ENCODE measurements around the gene DDX23. TPM values are rescaled to one million over a fixed set of nuclear protein-coding genes. Genes with fewer than 3 reads are reported as not detected.
A peak's percentile ranks its signal among the peaks of the same experiment; 100 is the strongest.
"Not testable (repeated sequence)": the region's sequence is repeated elsewhere in the genome, so short reads cannot be mapped to it uniquely, and the experiment has no call there.

The DDX23 gene
- total and polyA plus RNA-seq, 3 experiments from 2014 or later, result 51.0 to 148 (median 147) TPM

DNA sequence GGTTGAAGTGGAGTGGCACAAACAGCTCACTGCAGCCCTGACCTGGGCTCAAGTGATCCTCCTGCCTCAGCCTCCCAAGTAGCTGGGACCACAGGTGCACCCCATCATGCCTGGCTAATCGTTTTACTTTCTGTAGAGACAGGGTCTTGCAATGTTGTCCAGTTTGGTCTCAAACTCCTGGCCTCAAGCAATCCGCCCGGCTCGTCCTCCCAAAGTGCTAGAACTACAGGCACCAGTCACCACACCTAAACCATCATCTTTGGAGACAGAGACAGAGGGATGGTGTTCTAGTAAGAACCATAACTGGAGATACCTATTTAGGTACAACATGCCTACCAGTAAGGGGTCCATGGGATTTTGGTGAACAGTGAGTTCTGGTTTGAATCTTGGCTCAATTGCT lies 2.5 kb upstream of the DDX23 start:
- Mint-ChIP-seq H3K27ac (no peak overlapping the region), H3K36me3 (peaks cover 0 to 25% (median 1%) of the 10 kb centered on the region in 3 donors), H3K9me3 (no peaks in the 10 kb centered on the region), H3K27me3 (peaks cover 0 to 4% of the 10 kb centered on the region in 2 donors), H3K4me1 (peaks cover 31 to 35% (median 34%) of the 10 kb centered on the region in 3 donors), H3K4me3 (peak overlapping the region in 1 of 7 donors; percentile 18)
- CTCF ChIA-PET, result interaction anchor here (2.9 to 5.2 kb wide), 6 partner anchors 7 to 134 kb away, joined by 15 to 124 read pairs (median 40); partner anchors contain the start of genes FKBP11 and WNT1
- Histone ChIP-seq H3K27me3 (ENCODE audit: insufficient read depth, low read length, poor library complexity, severe bottlenecking) (no peaks in the 10 kb centered on the region), H3K36me3 (ENCODE audit: insufficient read depth, low read length) (no peaks in the 10 kb centered on the region), H3K4me3 (ENCODE audit: low read length) (no peak overlapping the region), H3K4me1 (ENCODE audit: insufficient read depth, low read length) (peaks cover 24% of the 10 kb centered on the region), H3K9me3 (ENCODE audit: low read length) (no peaks in the 10 kb centered on the region), H3K27ac (ENCODE audit: low read depth, low read length) (no peak overlapping the region)
- no peak for DNase-seq
- POLR2A ChIA-PET, result interaction anchor here (3.0 kb wide), 1 partner anchor 37 kb away, joined by 22 read pairs; no protein-coding TSS in a partner anchor

DNA sequence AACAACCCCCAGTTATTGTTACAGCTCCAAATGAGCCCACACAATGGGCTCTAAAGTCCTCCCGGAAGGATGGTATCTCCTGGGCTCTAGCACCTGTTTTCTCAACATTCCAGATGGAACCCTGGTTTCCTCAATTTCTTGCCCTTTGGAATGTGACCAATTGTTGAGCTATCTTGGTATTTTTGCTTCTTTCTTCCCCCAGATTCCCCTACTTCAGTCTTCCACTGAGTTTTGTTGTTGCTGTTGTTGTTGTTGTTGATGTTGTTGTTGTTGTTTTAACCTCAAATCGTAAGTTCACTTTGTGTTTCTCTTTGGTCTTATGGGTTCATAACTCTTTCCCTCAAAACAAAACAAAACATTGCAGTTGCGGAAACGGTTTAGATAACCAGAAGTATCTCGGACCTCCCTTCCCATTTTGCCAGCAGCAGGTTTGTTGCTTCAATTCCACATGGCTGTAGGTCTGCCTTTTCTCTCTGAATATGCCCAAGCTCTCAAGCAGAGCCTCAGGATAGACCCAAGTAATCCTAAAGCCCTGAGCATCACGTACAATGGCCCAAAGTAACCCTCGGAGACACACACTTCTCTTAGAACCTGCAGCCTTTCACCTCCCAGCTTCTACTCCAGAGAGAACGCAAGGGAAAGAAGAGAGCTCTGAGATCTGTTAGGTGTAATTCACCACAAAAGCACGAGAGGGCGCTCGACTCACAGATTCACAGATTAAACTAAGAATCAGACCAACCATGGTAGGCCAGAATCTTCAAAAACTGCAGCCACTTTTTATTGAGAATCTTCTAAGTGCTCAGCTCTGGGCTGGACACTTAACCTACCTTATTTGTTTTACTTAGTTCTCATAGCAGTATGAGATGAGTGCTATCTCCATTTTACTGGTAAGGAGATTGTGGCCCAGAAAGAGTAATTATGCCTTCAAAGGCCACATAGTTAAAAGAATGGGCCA lies 1.0 kb upstream of the DDX23 start:
- ChIA-PET POLR2A (interaction anchor here (0.6 to 3.0 kb wide), 18 partner anchors 9 to 470 kb away, joined by 3 to 22 read pairs (median 6); partner anchors contain the start of genes ARF3, FKBP11, RND1 and TROAP), CTCF (interaction anchor here (0.6 to 5.2 kb wide), 52 partner anchors 9 to 990 kb away, joined by 3 to 124 read pairs (median 4); partner anchors contain the start of genes ARF3, DDN, FKBP11 and RND1)
- Mint-ChIP-seq H3K4me3 (peak overlapping the region; percentile 89 to 99 (median 97)), H3K4me1 (peaks cover 34 to 40% (median 39%) of the 10 kb centered on the region in 3 donors), H3K27ac (peak overlapping the region; percentile 91 to 99 (median 96)), H3K9me3 (no peaks in the 10 kb centered on the region), H3K27me3 (peaks cover 0 to 4% of the 10 kb centered on the region in 2 donors), H3K36me3 (peaks cover 3 to 28% (median 3%) of the 10 kb centered on the region in 3 donors)
- peak overlapping the region; percentile 87 for H3K4me3 ChIP-seq (ENCODE audit: low read length)
- H3K4me1 ChIP-seq (ENCODE audit: insufficient read depth, low read length), result peaks cover 27% of the 10 kb centered on the region
- no peaks in the 10 kb centered on the region for H3K36me3 ChIP-seq (ENCODE audit: insufficient read depth, low read length)
- peak overlapping the region; percentile 98 for H3K27ac ChIP-seq (ENCODE audit: low read depth, low read length)
- no peaks in the 10 kb centered on the region for H3K9me3 ChIP-seq (ENCODE audit: low read length)
- peak; percentile 79 to 90 (median 84) for DNase-seq
- H3K27me3 ChIP-seq (ENCODE audit: insufficient read depth, low read length, poor library complexity, severe bottlenecking), result no peaks in the 10 kb centered on the region

DNA sequence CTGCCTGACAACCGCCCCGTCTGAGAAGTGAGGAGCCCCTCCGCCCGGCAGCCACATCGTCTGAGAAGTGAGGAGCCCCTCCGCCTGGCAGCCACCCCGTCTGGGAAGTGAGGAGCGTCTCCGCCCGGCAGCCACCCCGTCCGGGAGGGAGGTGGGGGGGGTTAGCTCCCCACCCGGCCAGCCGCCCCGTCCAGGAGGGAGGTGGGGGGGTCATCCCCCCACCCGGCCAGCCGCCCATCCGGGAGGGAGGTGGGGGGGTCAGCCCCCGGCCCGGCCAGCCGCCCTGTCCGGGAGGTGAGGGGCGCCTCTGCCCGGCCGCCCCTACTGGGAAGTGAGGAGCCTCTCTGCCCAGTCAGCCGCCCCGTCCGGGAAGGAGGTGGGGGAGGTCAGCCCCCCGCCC lies 9.9 kb downstream of the DDX23 start:
- H3K4me1 ChIP-seq (ENCODE audit: insufficient read depth, low read length); POLR2A ChIA-PET; H3K27me3 Mint-ChIP-seq; H3K9me3 Mint-ChIP-seq; H3K27me3 ChIP-seq (ENCODE audit: insufficient read depth, low read length, poor library complexity, severe bottlenecking); H3K27ac ChIP-seq (ENCODE audit: low read depth, low read length); CTCF ChIA-PET; H3K4me3 ChIP-seq (ENCODE audit: low read length); H3K4me1 Mint-ChIP-seq; H3K4me3 Mint-ChIP-seq; DNase-seq; H3K9me3 ChIP-seq (ENCODE audit: low read length): not testable (repeated sequence)
- H3K36me3 Mint-ChIP-seq, result peaks cover 3 to 69% (median 21%) of the 10 kb centered on the region in 3 donors
- H3K27ac Mint-ChIP-seq, result peak overlapping the region in 1 of 8 donors; percentile 32
- peaks cover 41% of the 10 kb centered on the region for H3K36me3 ChIP-seq (ENCODE audit: insufficient read depth, low read length)

DNA sequence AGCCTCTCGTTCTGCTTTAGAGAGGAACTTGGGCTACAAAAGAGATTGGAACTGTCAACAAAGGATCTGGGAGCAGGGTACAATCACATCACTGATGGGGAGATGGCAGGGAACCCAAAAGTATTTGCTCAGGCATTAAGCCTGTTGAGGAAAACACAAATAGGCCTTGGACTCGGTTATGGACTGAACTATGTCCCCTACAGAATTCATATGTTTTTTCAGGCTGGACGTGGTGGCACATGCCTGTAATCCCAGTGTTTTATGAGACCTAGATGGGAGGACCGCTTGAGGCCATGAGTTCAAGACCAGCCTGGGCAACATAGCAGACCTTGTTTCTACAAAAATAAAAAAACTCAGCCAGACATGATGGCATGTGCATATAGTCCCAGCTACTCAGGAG lies 13.9 kb downstream of the DDX23 start:
- Histone ChIP-seq H3K4me3 (ENCODE audit: low read length) (no peak overlapping the region), H3K4me1 (ENCODE audit: insufficient read depth, low read length) (no peaks in the 10 kb centered on the region), H3K27me3 (ENCODE audit: insufficient read depth, low read length, poor library complexity, severe bottlenecking) (no peaks in the 10 kb centered on the region), H3K36me3 (ENCODE audit: insufficient read depth, low read length) (peaks cover 48% of the 10 kb centered on the region), H3K27ac (ENCODE audit: low read depth, low read length) (no peak overlapping the region), H3K9me3 (ENCODE audit: low read length) (no peaks in the 10 kb centered on the region)
- H3K27ac Mint-ChIP-seq, result peak overlapping the region in 1 of 8 donors; percentile 21
- H3K4me1 Mint-ChIP-seq, result no peaks in the 10 kb centered on the region
- peaks cover 5 to 74% (median 32%) of the 10 kb centered on the region in 3 donors for H3K36me3 Mint-ChIP-seq
- no peaks in the 10 kb centered on the region for H3K9me3 Mint-ChIP-seq
- no peak overlapping the region for H3K4me3 Mint-ChIP-seq
- H3K27me3 Mint-ChIP-seq, result no peaks in the 10 kb centered on the region
- ChIA-PET POLR2A (no interaction called here), CTCF (no interaction called here)
- no peak for DNase-seq

DNA sequence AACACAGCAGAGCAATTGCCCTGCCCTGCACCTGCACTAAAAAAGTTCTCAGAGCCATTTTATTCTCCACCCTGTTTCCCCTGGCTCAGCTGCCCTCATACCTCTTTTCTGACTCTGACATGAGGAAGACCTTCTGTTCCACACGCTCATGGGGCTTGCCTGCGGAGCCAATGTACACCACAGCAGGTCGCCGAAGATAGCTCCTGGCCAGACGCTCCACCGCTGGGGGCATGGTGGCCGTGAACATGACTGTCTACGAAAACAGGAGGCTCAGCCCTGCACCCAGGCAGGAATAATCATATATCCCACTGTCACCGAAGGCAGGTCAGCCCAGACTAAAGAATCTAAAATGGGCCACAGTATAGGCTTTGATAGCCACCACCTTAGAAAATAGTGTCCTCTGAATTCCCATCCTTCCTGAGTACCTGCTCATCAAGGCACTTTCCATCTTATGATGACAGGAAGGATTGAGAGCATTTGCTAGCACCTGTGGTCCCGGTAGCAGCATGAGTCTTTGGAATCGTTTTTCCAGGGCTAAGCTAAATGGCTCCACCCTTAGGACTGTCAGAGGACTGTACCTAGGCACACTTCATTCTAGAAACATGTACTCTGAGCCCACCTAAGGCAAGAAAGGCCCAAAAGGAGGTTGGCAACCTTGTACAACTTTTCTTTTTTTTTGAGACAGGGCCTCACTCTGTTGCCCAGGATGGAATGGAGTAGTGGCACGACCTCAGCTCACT lies 19.5 kb downstream of the DDX23 start:
- H3K27me3 ChIP-seq (ENCODE audit: insufficient read depth, low read length, poor library complexity, severe bottlenecking), result no peaks in the 10 kb centered on the region

DNA sequence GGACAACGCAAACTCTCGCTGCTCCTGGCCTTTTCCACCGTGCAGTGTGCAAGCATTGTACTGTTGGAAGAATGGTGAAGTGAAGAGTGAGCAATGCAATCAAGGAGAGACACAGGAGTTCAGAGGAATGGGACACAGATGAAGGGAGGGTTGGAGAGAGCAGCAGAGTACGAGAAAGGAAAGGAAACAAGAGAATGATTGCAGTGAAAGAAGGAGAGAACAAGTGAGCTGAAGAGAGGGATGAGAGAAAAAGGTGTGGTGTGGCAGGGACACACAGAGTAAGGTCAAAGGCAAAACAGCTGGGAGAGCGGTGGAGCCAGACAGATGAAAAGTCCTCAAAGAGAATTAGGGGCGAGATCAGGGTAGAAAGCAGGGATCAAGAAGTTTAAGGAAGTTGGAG lies 20.7 kb downstream of the DDX23 start:
- POLR2A ChIA-PET, result no interaction called here
- Histone ChIP-seq H3K27me3 (ENCODE audit: insufficient read depth, low read length, poor library complexity, severe bottlenecking) (no peaks in the 10 kb centered on the region), H3K4me1 (ENCODE audit: insufficient read depth, low read length) (no peaks in the 10 kb centered on the region), H3K27ac (ENCODE audit: low read depth, low read length) (no peak overlapping the region), H3K4me3 (ENCODE audit: low read length) (no peak overlapping the region), H3K36me3 (ENCODE audit: insufficient read depth, low read length) (peaks cover 58% of the 10 kb centered on the region), H3K9me3 (ENCODE audit: low read length) (no peaks in the 10 kb centered on the region)
- peaks cover 5 to 79% (median 20%) of the 10 kb centered on the region in 3 donors for H3K36me3 Mint-ChIP-seq
- CTCF ChIA-PET, result interaction anchor here (1.6 kb wide), 2 partner anchors 17 to 21 kb away, joined by 4 to 5 read pairs; partner anchors contain the start of gene DDX23
- H3K27ac Mint-ChIP-seq, result peak overlapping the region in 3 of 8 donors; percentile 4 to 58 (median 13)
- no peaks in the 10 kb centered on the region for H3K27me3 Mint-ChIP-seq
- no peak overlapping the region for H3K4me3 Mint-ChIP-seq
- no peaks in the 10 kb centered on the region for H3K9me3 Mint-ChIP-seq
- peaks cover 0 to 4% (median 2%) of the 10 kb centered on the region in 3 donors for H3K4me1 Mint-ChIP-seq
- no peak for DNase-seq

More for the DNA sequence above, 19.5 kb downstream of the DDX23 start:
- peaks cover 70% of the 10 kb centered on the region for H3K36me3 ChIP-seq (ENCODE audit: insufficient read depth, low read length)
- DNase-seq, result no peak
- Mint-ChIP-seq H3K27ac (peak overlapping the region in 1 of 8 donors; percentile 47), H3K27me3 (no peaks in the 10 kb centered on the region), H3K4me3 (no peak overlapping the region), H3K4me1 (peaks cover 0 to 4% (median 2%) of the 10 kb centered on the region in 3 donors), H3K9me3 (no peaks in the 10 kb centered on the region), H3K36me3 (peaks cover 5 to 89% (median 24%) of the 10 kb centered on the region in 3 donors)
- no peaks in the 10 kb centered on the region for H3K4me1 ChIP-seq (ENCODE audit: insufficient read depth, low read length)
- no peak overlapping the region for H3K27ac ChIP-seq (ENCODE audit: low read depth, low read length)
- H3K4me3 ChIP-seq (ENCODE audit: low read length), result no peak overlapping the region
- POLR2A ChIA-PET, result interaction anchor here (0.6 kb wide), 1 partner anchor 40 kb away, joined by 5 read pairs; no protein-coding TSS in a partner anchor
- CTCF ChIA-PET, result interaction anchor here (1.6 kb wide), 2 partner anchors 18 to 19 kb away, joined by 4 to 5 read pairs; partner anchors contain the start of gene DDX23
- H3K9me3 ChIP-seq (ENCODE audit: low read length), result no peaks in the 10 kb centered on the region

DNA sequence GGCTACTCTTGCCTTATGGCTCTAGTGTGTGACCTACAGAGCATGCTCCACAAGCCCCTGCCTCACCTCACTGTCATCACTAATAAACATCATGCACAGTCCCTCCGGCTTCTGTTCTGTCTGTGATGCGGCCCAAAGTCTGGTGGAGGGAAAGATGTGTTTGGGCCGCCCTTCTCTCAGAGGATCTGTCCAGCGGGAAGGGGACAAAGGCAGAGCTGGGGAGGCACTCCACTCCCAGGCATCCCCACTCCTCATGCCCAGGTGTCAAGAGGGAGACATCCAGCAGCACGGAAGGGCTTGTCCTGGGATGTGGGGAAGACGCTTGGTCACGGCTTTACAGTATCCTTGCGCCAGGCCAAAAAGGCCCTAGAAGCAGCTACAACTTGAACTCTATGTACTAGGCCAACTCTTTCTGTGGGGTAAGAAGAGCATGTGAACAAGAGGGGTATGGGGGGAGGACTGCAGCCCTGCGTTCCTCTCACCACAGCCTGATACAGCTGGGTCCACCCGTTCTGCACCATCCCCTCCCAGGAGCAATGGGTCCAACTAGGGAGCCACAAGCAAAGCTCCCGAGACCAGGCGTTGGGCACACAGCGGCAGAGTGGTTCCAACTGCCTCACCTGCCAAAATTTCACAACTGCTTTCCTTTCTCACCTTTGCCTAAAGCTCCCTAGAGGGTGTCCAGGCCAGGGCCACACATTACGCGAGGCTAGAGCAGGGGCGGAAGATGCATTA lies 23.0 kb downstream of the DDX23 start:
- peaks cover under 1 to 61% (median 12%) of the 10 kb centered on the region in 3 donors for H3K36me3 Mint-ChIP-seq
- no peaks in the 10 kb centered on the region for H3K27me3 Mint-ChIP-seq
- H3K4me1 ChIP-seq (ENCODE audit: insufficient read depth, low read length), result no peaks in the 10 kb centered on the region
- peaks cover 50% of the 10 kb centered on the region for H3K36me3 ChIP-seq (ENCODE audit: insufficient read depth, low read length)
- peak overlapping the region in 1 of 7 donors; percentile 29 for H3K4me3 Mint-ChIP-seq
- H3K9me3 Mint-ChIP-seq, result no peaks in the 10 kb centered on the region
- ChIA-PET CTCF (interaction anchor here (1.8 kb wide), 1 partner anchor 14 kb away, joined by 6 read pairs; no protein-coding TSS in a partner anchor), POLR2A (interaction anchor here (1.2 kb wide), 1 partner anchor 12 kb away, joined by 4 read pairs; no protein-coding TSS in a partner anchor)
- no peak for DNase-seq
- H3K4me1 Mint-ChIP-seq, result peaks cover 3 to 10% (median 6%) of the 10 kb centered on the region in 3 donors
- H3K9me3 ChIP-seq (ENCODE audit: low read length), result no peaks in the 10 kb centered on the region
- H3K27ac ChIP-seq (ENCODE audit: low read depth, low read length), result no peak overlapping the region
- no peaks in the 10 kb centered on the region for H3K27me3 ChIP-seq (ENCODE audit: insufficient read depth, low read length, poor library complexity, severe bottlenecking)
- H3K4me3 ChIP-seq (ENCODE audit: low read length), result no peak overlapping the region
- peak overlapping the region in 3 of 8 donors; percentile 29 to 76 (median 64) for H3K27ac Mint-ChIP-seq

Data from CD8-positive, alpha-beta memory T cell (primary cell).